HG02763 (cell line): ENCODE data around the gene ARID1A.

Experiments
- ATAC-seq: cut with Tn5 transposase; IDR thresholded peaks from one replicate; pipeline ENCODE4 v1.9.1; 2021; ENCODE audit warnings: mild to moderate bottlenecking, moderate library complexity; ENCODE audit not compliant: unreplicated experiment

Gene ARID1A

DNA sequence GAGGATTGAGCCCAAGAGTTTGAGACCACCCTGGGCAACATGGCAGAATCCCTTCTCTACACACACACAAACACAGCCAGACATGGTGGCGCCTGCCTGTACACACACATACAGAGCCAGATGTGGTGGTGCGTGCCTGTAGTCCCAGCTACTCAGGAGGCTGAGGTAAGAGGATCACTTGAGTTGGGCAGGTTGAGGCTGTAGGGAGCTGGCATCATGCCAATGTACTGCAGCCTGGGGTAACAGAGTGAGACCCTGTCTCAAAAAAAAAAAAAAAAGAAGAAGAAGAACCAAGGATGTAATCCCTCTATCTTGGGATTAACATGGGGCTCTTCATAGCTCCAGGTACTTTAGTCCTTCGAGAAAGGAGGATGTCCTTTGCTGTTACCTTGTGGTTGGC is 62.5 kb downstream of the ARID1A start:
- ATAC-seq: no peak

DNA sequence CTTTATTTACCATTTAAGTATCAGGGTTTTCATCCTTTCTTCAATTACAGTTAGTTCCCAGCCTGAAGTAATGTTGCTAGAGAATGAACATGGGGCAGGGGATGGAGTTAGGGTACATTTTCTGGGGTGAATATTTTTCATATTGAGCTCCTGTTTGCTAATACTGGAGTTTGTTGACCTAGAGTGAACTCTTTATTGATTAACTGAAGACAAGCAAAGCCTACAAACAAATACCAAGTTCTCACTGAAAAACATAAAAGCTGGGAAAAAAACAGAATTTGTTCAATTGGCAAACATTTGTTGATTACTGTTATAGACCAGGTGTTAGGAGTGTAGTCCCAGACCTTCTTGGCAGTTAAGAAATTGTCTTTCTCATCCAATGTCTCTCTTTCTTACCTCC is 63.7 kb downstream of the ARID1A start:
- no peak for ATAC-seq

DNA sequence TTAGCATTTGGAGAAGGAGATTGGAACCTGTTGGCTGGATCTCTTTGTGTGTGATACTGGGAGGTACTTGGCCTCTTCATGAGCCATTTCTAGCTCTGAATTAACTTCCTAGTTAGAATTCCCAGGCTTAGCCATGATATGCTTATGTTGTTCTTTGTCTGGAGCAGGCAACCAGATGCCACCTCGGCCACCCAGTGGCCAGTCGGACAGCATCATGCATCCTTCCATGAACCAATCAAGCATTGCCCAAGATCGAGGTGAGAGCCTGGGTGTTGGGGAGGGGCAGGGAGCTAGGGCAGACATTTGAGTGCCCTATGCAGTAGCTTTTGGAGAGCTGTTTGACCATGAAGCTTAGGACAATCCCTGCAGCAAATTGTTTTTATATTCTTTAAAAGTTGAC is 65.4 kb downstream of the ARID1A start:
- no peak for ATAC-seq

DNA sequence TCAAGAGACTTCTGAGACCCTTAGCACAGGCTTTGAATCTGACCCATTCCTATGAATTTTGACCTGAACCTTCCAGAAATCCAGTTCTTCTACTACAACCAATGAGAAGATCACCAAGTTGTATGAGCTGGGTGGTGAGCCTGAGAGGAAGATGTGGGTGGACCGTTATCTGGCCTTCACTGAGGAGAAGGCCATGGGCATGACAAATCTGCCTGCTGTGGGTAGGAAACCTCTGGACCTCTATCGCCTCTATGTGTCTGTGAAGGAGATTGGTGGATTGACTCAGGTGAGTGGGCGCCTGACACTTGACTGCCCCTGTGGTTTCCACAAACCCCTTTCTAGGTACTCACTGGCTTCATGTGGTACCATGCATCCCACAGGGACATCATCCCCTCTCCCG is 71.9 kb downstream of the ARID1A start:
- no peak for ATAC-seq

DNA sequence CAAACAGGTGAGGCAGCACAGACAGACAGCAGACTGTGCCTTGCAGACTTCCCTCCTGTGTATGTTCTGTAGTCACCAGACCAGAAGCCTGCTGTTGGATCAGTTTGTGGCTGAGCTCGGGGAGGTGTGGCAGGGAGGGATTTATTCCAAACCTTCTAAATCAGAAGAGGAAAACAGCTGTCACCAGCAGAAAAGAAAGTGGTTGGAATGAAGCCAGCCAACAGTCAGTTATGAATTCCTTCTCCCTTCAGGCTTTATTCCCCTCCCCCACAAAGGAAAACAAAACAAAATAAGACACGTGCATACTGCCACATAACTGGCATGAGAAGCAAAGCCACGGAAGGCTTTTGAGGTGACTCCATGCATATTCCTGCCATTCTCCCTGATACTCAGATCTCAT is 72.9 kb downstream of the ARID1A start:
- ATAC-seq: no peak

DNA sequence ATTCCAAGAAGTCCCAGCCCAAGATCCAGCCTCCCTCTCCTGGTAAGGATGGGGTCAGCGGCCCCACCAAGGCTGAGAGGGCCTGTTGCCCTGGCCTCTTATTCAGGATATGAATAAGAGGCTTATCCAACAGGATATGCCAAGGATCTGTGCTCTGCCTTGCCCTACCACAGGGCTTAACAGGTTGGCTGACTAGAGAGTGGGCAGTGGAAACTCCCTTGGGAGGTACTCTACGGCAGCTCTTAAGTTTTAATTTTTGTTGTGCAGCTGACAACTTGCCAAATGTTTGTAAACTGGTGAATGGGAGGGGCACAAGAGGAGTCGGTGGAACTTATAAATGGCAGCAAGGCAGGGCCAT is 75.4 kb downstream of the ARID1A start:
- ATAC-seq: no peak

DNA sequence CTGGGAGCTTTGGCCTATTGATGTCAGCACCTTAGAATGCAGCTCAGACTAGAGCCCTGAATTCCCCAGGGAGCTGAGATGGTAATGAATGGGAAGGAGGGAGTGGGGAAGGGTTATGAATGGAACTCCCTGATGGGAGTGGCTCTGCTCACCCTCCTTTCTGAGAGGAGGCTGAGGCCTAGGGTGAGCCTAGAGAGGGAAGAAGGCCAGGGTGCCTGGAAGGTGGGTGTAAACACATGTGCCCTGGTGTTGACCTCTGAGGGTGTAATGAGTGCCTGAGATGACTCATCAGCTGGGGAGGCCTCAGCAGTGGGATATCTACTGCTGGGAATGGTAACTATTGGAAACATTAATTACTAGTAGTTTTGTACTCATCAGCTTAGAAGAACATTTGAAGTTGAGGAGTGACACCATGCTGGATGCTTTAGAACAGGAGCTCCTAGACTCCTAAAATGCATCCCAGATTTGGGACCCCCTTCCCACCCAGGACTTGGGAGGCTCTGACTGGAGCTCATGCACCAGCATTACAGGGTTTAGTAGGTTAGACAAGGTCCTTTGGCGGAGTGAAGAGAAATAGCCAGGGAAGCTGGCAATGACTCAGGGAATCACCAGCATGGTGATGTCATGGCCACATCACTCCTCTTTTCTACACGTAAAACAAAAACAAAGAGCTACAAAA is 76.0 kb downstream of the ARID1A start:
- ATAC-seq: no peak

DNA sequence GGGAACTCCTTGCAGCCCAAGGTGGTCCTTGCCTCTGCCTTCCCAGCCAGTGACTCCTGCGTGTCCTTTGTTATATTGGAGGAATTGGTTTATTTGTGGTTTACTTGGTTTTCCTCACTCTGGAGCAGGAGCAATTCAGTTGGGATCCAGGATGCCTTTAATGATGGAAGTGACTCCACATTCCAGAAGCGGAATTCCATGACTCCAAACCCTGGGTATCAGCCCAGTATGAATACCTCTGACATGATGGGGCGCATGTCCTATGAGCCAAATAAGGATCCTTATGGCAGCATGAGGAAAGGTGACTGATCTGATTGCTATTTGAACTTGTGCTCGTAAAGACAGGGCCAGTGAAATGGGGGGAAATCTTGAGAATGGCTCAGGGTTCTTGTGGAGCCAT is 76.9 kb downstream of the ARID1A start:
- ATAC-seq: no peak

DNA sequence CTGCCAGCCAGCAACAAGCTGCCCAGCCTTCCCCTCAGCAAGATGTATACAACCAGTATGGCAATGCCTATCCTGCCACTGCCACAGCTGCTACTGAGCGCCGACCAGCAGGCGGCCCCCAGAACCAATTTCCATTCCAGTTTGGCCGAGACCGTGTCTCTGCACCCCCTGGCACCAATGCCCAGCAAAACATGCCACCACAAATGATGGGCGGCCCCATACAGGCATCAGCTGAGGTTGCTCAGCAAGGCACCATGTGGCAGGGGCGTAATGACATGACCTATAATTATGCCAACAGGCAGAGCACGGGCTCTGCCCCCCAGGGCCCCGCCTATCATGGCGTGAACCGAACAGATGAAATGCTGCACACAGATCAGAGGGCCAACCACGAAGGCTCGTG is 78.6 kb downstream of the ARID1A start:
- no peak for ATAC-seq

DNA sequence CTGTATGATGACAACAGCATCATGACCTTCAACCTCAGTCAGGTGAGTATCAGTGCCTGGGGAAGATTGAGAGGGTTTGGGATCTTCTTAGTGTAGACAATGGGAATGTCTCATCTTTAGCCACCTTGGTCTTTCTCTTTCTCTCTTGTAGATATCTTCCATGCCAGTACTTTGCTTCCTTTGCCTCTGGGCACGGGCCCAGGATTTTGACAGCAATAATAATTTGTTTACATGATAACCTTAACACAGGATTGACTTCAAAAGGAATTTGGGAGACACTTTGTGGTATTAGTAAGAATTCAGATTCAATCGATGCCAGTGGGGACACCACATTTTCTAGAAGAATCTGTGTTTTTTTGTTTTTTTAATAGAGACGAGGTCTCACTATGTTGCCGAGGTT is 79.9 kb downstream of the ARID1A start:
- ATAC-seq: no peak

DNA sequence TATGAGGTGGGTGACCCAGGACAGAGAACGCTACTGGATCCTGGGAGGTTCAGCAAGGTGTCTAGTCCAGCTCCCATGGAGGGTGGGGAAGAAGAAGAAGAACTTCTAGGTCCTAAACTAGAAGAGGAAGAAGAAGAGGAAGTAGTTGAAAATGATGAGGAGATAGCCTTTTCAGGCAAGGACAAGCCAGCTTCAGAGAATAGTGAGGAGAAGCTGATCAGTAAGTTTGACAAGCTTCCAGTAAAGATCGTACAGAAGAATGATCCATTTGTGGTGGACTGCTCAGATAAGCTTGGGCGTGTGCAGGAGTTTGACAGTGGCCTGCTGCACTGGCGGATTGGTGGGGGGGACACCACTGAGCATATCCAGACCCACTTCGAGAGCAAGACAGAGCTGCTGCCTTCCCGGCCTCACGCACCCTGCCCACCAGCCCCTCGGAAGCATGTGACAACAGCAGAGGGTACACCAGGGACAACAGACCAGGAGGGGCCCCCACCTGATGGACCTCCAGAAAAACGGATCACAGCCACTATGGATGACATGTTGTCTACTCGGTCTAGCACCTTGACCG is 83.4 kb downstream of the ARID1A start:
- no peak for ATAC-seq

DNA sequence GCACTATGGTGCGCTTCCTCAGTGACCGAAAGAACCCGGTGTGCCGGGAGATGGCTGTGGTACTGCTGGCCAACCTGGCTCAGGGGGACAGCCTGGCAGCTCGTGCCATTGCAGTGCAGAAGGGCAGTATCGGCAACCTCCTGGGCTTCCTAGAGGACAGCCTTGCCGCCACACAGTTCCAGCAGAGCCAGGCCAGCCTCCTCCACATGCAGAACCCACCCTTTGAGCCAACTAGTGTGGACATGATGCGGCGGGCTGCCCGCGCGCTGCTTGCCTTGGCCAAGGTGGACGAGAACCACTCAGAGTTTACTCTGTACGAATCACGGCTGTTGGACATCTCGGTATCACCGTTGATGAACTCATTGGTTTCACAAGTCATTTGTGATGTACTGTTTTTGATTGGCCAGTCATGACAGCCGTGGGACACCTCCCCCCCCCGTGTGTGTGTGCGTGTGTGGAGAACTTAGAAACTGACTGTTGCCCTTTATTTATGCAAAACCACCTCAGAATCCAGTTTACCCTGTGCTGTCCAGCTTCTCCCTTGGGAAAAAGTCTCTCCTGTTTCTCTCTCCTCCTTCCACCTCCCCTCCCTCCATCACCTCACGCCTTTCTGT is 84.6 kb downstream of the ARID1A start:
- ATAC-seq: no peak

DNA sequence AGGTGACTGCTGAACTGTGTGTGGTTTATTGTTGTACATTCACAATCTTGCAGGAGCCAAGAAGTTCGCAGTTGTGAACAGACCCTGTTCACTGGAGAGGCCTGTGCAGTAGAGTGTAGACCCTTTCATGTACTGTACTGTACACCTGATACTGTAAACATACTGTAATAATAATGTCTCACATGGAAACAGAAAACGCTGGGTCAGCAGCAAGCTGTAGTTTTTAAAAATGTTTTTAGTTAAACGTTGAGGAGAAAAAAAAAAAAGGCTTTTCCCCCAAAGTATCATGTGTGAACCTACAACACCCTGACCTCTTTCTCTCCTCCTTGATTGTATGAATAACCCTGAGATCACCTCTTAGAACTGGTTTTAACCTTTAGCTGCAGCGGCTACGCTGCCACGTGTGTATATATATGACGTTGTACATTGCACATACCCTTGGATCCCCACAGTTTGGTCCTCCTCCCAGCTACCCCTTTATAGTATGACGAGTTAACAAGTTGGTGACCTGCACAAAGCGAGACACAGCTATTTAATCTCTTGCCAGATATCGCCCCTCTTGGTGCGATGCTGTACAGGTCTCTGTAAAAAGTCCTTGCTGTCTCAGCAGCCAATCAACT is 85.5 kb downstream of the ARID1A start:
- ATAC-seq: no peak

DNA sequence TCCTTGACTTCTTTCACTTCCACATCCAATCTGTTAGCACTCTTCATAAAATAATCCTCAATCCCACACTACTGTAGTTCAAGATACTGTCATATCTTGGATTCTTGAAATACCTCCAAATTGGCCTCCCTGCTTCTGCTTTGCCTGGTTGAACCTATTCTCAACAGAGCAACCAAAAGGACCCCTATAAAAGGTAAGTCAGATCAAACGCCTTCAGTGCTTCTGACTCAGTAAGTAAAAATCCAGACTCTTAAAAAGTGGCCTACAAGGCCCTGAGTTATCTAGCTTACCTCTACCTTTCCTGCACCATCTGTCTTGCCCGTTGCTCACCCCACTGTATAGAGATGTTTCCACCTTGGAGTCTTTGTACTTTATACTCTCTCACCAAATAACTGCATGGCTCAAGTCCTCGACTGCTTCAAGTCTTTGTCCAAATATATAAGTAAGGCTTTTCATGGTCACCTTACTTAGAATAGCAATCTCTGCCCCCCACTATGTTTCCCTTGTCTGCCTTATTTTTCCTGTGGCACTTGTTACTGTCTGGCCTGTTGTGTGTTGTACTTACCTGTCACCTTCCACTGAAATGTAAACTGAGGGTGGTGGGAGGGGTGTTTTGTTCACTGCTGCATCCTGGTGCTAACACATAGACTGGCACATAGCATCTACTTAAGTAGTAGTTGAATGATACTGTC is 86.9 kb downstream of the ARID1A start:
- ATAC-seq: no peak

DNA sequence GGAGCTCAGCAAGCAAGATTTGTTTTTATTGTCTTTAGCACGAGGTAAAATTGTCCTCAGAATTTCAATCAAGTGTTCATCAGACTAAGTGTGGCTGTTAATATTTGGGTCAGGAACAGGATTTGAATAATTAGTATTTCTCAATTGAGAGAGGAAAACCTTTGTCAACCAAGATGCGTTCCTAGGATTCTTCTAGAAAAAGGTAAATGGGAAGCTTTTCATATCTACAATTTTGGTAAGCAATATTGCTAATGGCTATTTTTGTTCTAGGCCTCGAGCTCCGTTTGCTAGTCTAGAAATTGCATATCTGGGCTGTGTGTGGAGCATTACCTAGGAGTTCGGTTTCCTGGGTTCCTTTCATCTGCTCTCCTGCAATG is 87.8 kb downstream of the ARID1A start:
- no peak for ATAC-seq

DNA sequence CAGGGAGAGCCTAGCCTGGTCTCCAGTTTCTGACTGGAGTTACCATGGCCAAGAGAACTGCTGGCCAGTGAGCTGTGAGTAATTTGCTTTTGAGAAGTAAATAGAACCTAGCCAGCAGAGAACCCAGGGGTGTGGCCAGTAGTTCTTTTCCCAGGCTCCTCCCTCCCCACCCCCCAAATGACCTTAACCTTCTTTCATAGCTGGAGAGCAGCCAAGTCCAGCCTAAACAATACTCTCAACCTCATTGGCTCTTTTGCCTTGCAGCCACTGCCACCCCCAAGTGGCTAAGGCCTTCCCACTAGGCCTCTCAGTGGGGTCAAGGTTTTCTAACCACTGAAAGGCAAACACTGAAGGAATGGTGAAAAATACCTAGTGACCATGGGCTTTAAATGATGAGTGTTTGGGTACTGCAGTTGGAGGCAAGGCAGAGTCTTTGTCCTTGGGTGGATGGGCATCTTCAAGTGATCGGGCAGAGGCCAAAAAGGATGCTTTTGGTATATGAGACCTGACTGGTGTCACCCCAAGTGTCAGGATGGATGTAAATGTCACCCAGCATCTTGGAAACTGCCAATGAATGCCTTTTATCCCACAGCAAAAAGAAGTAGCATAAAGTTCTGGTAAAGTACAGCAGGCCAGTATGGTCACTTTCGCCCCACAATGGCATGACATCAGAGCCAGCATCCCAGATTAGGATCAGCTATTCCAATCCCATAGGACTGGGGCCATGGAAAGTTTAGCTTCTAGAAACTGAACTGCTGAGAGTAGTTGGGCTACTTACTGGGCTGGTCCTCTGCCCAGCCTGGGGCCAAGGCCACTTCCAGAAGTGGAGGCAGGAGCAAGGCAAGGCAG is 88.4 kb downstream of the ARID1A start:
- ATAC-seq: no peak

DNA sequence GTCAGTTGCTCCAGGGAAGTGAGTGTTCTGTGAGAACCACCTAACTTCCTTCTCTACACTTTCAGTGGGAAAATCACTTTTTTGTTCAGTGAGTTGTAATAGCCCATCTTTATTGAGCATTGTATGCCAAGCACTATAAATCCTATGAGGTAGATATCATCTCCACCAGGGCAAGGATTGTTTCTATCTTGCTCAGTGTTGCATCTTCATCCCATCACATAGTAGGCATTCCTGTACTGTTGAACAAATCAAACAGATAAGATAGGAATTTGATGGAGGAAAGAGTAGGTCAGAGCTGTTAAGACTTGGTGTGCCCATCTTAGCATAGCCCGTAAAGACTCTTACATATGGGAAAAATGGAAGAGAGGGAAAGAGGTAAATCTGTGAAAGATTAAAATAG is 89.1 kb downstream of the ARID1A start:
- no peak for ATAC-seq

DNA sequence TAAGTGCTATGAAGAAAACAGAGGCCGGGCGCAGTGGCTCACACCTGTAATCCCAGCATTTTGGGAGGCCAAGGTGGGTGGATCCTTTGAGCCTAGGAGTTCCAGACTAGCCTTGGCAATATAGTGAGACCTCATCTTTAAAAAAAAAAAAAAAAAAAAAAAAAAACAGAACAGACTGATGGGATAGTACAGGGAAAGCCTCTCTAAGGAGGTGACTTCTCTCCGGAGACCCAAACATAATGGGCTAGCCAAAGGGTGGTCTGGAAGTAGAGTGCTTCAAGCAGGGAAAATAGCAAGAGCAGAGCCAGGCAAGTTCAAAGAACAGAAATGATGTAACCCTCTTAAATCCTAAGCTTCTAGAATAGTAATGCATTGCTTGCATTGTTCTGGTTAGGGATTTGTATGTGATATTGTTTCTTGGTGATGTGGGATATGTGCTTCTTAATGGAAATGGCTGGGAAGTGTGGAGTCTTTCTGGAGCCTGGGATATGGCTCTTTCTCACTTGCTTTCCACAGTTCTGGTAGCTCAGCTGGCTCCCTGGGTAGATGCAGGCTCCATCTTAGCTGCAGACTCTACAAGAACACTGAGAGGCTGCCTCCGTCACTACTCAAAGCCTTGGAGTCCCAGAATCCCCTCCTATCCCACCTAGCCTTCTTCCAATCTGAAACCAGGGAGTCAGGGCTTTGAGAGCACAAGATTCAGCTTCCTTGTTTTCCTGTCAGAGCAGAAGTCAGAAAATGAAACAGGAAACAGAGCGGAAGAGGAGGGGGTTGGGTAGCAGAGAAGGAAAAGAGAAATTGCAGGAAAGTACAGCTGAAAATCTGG is 90.0 kb downstream of the ARID1A start:
- no peak for ATAC-seq

DNA sequence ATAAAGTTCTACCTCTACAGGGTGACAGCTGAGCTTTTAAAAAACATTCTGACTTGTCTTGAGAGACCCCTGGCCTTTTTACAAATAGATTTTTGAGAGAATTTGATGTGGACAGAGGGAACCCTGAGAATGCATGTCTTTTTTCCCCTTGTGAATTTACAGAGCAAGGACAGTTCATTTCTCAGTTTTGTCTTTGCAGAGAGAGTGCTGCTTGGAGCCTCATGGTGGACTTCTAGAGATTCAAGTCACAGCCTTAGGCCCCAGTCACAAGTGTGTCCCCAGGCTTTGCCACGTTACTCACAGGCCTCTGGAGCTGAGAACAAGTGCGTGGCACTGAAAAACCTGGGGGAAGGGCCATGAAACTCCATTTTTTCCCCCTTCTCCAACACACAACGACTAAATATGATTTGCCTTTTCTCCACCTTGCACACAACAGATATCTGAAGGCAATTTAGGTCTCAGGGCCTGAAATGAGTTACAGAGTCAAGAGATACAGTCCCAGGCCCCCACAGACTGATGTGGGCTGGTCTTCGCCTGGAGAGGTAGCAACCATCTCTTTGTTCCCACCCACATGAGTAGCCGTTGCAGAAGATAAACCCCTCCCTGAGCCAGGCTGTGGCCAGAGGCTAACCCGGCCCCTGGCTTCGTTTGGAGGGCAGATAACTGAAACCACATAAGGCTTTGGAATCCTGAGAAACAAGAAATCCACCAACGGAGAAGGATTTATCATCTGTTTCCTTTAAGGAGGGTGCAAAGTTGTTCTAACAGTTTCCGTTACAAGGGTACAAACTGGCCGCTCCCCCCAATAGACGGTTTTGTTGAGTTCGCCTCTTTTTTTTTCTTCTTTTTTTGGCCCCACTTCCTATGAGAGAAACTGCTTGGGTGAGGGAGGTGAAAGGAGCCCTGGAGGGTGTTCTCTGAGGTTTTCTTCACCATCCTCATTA is 90.9 kb downstream of the ARID1A start:
- no peak for ATAC-seq
